COLO668 (cell line): Measurements from ENCODE around the gene ERF.

Source experiments
- DNase-seq: peaks from one replicate; lab custom pipeline; 2025; ENCODE audit not compliant: unreplicated experiment; lab: John Stamatoyannopoulos, UW

The ERF gene

GRCh38 chr19:42254089-42254849, 659 bp downstream of the ERF start:
- DNase-seq: peak; percentile 52

GRCh38 chr19:42253245-42254088, 1.5 kb downstream of the ERF start:
- peak; percentile 67 for DNase-seq

- peak; percentile 48 for DNase-seq
These were observed 2.3 kb downstream of the ERF start for GRCh38 chr19:42252365-42253244.

- DNase-seq: no peak
These were observed 3.2 kb downstream of the ERF start for GRCh38 chr19:42251572-42252358.

GRCh38 chr19:42250666-42251531, 4.0 kb downstream of the ERF start:
- no peak for DNase-seq

- no peak for DNase-seq
These were observed 4.7 kb downstream of the ERF start for GRCh38 chr19:42250183-42250665.

GRCh38 chr19:42249769-42250168, 5.2 kb downstream of the ERF start:
- no peak for DNase-seq

- DNase-seq: no peak
These were observed 5.7 kb downstream of the ERF start for GRCh38 chr19:42249149-42249750.

GRCh38 chr19:42248270-42249148, 6.4 kb downstream of the ERF start:
- DNase-seq: no peak

- DNase-seq: no peak
These were observed 7.2 kb downstream of the ERF start for GRCh38 chr19:42247640-42248199.

GRCh38 chr19:42246922-42247639, 7.8 kb downstream of the ERF start:
- DNase-seq: no peak

- DNase-seq: peak; percentile 59
These were observed 8.6 kb downstream of the ERF start for GRCh38 chr19:42246143-42246921.

- no peak for DNase-seq
These were observed 9.7 kb downstream of the ERF start for GRCh38 chr19:42245231-42245630.

- peak; percentile 92 for DNase-seq
These were observed 10.3 kb downstream of the ERF start for GRCh38 chr19:42244347-42245220.
